HCT116 (cell line): ENCODE measurements around the gene RHBDF1. TPM values are rescaled to one million over a fixed set of nuclear protein-coding genes. Genes with fewer than 3 reads are reported as not detected.

ENCODE experiments used
- ATAC-seq: fragments of 200-7000 bp; cut with Tn5 transposase; 2 replicates; pipeline ENCODE4 v1.9.1; 2020; ENCODE audit warnings: mild to moderate bottlenecking, moderate library complexity
- BruUV-seq: library from RNA; stranded (reverse); fragments of 400-500 nt; replicated peaks from 2 replicates; lab custom pipeline; 2021; lab: Mats Ljungman, UMichigan
- CTCF ChIA-PET: fragments of 300-600 bp; sonication (Branson Sonifier 250); formaldehyde crosslinking; loops from one replicate; lab custom pipeline; 2021; ENCODE audit warnings: antibody characterized with exemption; lab: Charles Lee
- POLR2A ChIA-PET: fragments of 300-600, 350-600 bp; sonication (Branson Sonifier 250); formaldehyde crosslinking; loops from one replicate; lab custom pipeline; 2021; ENCODE audit warnings: antibody characterized with exemption; lab: Charles Lee
- RAD21 ChIA-PET, 2 experiments: fragments of 300-600 bp; sonication (Branson Sonifier 250); formaldehyde crosslinking; loops; one replicate each; lab custom pipeline; 2023; ENCODE audit warnings: low total read pairs in 2 of 2; ENCODE audit not compliant: uncharacterized antibody in 2 of 2, unreplicated experiment in 2 of 2, low non-redundant PET in 1 of 2; lab: Charles Lee
- DNase-seq: peaks from one replicate; pipeline ENCODE4 v3.0.0-alpha.2; 2010; ENCODE audit warnings: low read depth, low spot score
- H2AFZ ChIP-seq: fragments of 200-600 bp; shearing (Covaris generic), sonication (generic); 2 replicates; pipeline ENCODE4 v1.6.1; 2017; ENCODE audit warnings: low read depth, mixed run types, mixed read lengths, antibody characterized with exemption, low read length; ENCODE audit not compliant: poor library complexity, severe bottlenecking
- H3K27ac ChIP-seq: 2 replicates; pipeline ENCODE4 v1.5.1; 2012; ENCODE audit warnings: low read depth, low read length
- H3K27me3 ChIP-seq: fragments of 200-600 bp; sonication (generic); 2 replicates; pipeline ENCODE4 v1.6.1; 2016; ENCODE audit warnings: mixed run types, low read length, mixed read lengths; ENCODE audit not compliant: insufficient read depth
- H3K36me3 ChIP-seq, 2 experiments: fragments of 200-500 bp in 1 of 2; fragments of 200-600 bp in 1 of 2; sonication (Bioruptor generic) in 1 of 2; sonication (generic) in 1 of 2; 2 replicates each; pipeline versions ENCODE4 v1.5.1 to v1.6.1; 2014 to 2016; ENCODE audit warnings: low read length in 2 of 2, inconsistent platforms in 1 of 2, mixed read lengths in 1 of 2, mixed run types in 1 of 2; ENCODE audit not compliant: insufficient read depth in 2 of 2, control insufficient read depth in 1 of 2
- H3K4me1 ChIP-seq, 2 experiments: fragments of 200-600 bp in 1 of 2; sonication (generic) in 1 of 2; 2 replicates each; pipeline versions ENCODE4 v1.5.1 to v1.6.1; 2012 to 2017; ENCODE audit warnings: low read length in 2 of 2, inconsistent platforms in 1 of 2, mild to moderate bottlenecking in 1 of 2, mixed read lengths in 1 of 2, mixed run types in 1 of 2, moderate library complexity in 1 of 2; ENCODE audit not compliant: insufficient read depth in 2 of 2, control insufficient read depth in 1 of 2
- H3K4me2 ChIP-seq: fragments of 200-600 bp; sonication (generic); 2 replicates; pipeline ENCODE4 v1.6.1; 2017; ENCODE audit warnings: mixed run types, low read length, mixed read lengths
- H3K4me3 ChIP-seq, 2 experiments: fragments of 200-600 bp in 1 of 2; sonication (generic) in 1 of 2; replicated peaks in 1 of 2; 2 replicates each; pipeline ENCODE4 v1.5.1; 2011 to 2016; ENCODE audit warnings: low read length in 2 of 2, control low read depth in 1 of 2, low read depth in 1 of 2, mild to moderate bottlenecking in 1 of 2, mixed read lengths in 1 of 2, mixed run types in 1 of 2
- H3K79me2 ChIP-seq: fragments of 200-600 bp; sonication (generic); 2 replicates; pipeline ENCODE4 v1.6.1; 2017; ENCODE audit warnings: mild to moderate bottlenecking, mixed run types, low read length, moderate library complexity, mixed read lengths; ENCODE audit not compliant: insufficient read depth
- H3K9ac ChIP-seq: fragments of 200-600 bp; sonication (generic); 2 replicates; pipeline ENCODE4 v1.6.1; 2016; ENCODE audit warnings: low read length, mixed read lengths
- H3K9me2 ChIP-seq: fragments of 200-600 bp; sonication (generic), shearing (Covaris generic); 2 replicates; pipeline ENCODE4 v1.6.1; 2017; ENCODE audit warnings: mixed run types, mild to moderate bottlenecking, moderate library complexity; ENCODE audit not compliant: insufficient read depth
- H3K9me3 ChIP-seq, 2 experiments: fragments of 200-500 bp in 1 of 2; fragments of 200-600 bp in 1 of 2; sonication (Bioruptor generic) in 1 of 2; sonication (generic) in 1 of 2; 2 replicates each; pipeline ENCODE4 v1.6.1; 2014 to 2017; ENCODE audit warnings: low read length in 2 of 2, mixed read lengths in 2 of 2, inconsistent platforms in 1 of 2, low read depth in 1 of 2, mild to moderate bottlenecking in 1 of 2, mixed run types in 1 of 2, moderate library complexity in 1 of 2; ENCODE audit not compliant: control insufficient read depth in 1 of 2, insufficient read depth in 1 of 2
- H4K20me1 ChIP-seq: fragments of 200-600 bp; sonication (generic), shearing (Covaris generic); 2 replicates; pipeline ENCODE4 v1.6.1; 2017; ENCODE audit warnings: mixed run types, mild to moderate bottlenecking, moderate library complexity; ENCODE audit not compliant: insufficient read depth
- ATF3 ChIP-seq: IDR thresholded peaks from 2 replicates; pipeline ENCODE4 v1.6.1; 2012
- CBX3 ChIP-seq: IDR thresholded peaks from 2 replicates; pipeline ENCODE4 v1.6.1; 2012; ENCODE audit warnings: low read depth
- CEBPB ChIP-seq: IDR thresholded peaks from 2 replicates; pipeline ENCODE4 v1.6.1; 2012; ENCODE audit warnings: low read depth
- EGR1 ChIP-seq: IDR thresholded peaks from 2 replicates; pipeline ENCODE4 v1.6.1; 2012; ENCODE audit warnings: low read depth
- ELF1 ChIP-seq: IDR thresholded peaks from 2 replicates; pipeline ENCODE4 v1.6.1; 2012; ENCODE audit warnings: low read depth, borderline replicate concordance
- EZH2phosphoT487 ChIP-seq: fragments of 200-600 bp; IDR thresholded peaks from 2 replicates; pipeline ENCODE4 v1.6.1; 2018; ENCODE audit warnings: antibody characterized with exemption, borderline replicate concordance
- FOSL1 ChIP-seq: IDR thresholded peaks from 2 replicates; pipeline ENCODE4 v1.6.1; 2012; ENCODE audit warnings: low read depth
- JUND ChIP-seq: IDR thresholded peaks from 2 replicates; pipeline ENCODE4 v1.6.1; 2012
- POLR2A ChIP-seq: IDR thresholded peaks from 2 replicates; pipeline ENCODE4 v1.7.0; 2011; ENCODE audit warnings: borderline replicate concordance; ENCODE audit not compliant: insufficient read depth, insufficient read length; ENCODE audit errors: extremely low read depth
- POLR2AphosphoS5 ChIP-seq: IDR thresholded peaks from 2 replicates; pipeline ENCODE4 v1.6.1; 2011; ENCODE audit warnings: mild to moderate bottlenecking, low read depth, low read length, moderate library complexity
- RAD21 ChIP-seq: IDR thresholded peaks from 2 replicates; pipeline ENCODE4 v1.6.1; 2012; ENCODE audit warnings: low read depth, mild to moderate bottlenecking
- SIN3A ChIP-seq: IDR thresholded peaks from 2 replicates; pipeline ENCODE4 v1.6.1; 2012; ENCODE audit warnings: low read depth
- SP1 ChIP-seq: IDR thresholded peaks from 2 replicates; pipeline ENCODE4 v1.6.1; 2012; ENCODE audit warnings: low read depth
- SRF ChIP-seq: IDR thresholded peaks from 2 replicates; pipeline ENCODE4 v1.6.1; 2012; ENCODE audit warnings: low read depth
- TCF7L2 ChIP-seq: IDR thresholded peaks from 2 replicates; pipeline ENCODE4 v1.7.0; 2011; ENCODE audit warnings: borderline replicate concordance, inconsistent platforms; ENCODE audit not compliant: insufficient read depth, insufficient read length; ENCODE audit errors: extremely low read depth
- YY1 ChIP-seq: IDR thresholded peaks from 2 replicates; pipeline ENCODE4 v1.6.1; 2011; ENCODE audit warnings: low read length, low read depth, moderate library complexity, mild to moderate bottlenecking; ENCODE audit not compliant: insufficient replicate concordance; ENCODE audit errors: extremely low read depth
- ZBTB33 ChIP-seq: IDR thresholded peaks from 2 replicates; pipeline ENCODE4 v1.6.1; 2011; ENCODE audit warnings: mild to moderate bottlenecking, low read length, moderate library complexity; ENCODE audit not compliant: insufficient replicate concordance; ENCODE audit errors: extremely low read depth
- ZFX ChIP-seq: fragments of 450-650 bp; IDR thresholded peaks from 2 replicates; pipeline ENCODE4 v1.6.1; 2017
- ZNF274 ChIP-seq: fragments of 200-500 bp; sonication (Bioruptor generic); IDR thresholded peaks from 2 replicates; pipeline ENCODE4 v1.6.1; 2014; ENCODE audit warnings: mild to moderate bottlenecking, low read depth, low read length, inconsistent platforms
- intact Hi-C: fragments of 100-400 bp; cut with micrococcal nuclease; formaldehyde crosslinking; loops from 2 replicates; pipeline ENCODE4 v1.10.0; 2022
- total RNA-seq: library from RNA; stranded (reverse); gene quantifications from one replicate; pipeline ENCODE4 v1.2.1, GENCODE V29; 2021; ENCODE audit not compliant: unreplicated experiment
- TF ChIP-seq, protein P1 (sequence below): IDR thresholded peaks from 2 replicates; pipeline ENCODE4 v1.6.1; 2012

RHBDF1 gene
- total RNA-seq, 1 experiment from 2014 or later = 19.8 TPM

DNA sequence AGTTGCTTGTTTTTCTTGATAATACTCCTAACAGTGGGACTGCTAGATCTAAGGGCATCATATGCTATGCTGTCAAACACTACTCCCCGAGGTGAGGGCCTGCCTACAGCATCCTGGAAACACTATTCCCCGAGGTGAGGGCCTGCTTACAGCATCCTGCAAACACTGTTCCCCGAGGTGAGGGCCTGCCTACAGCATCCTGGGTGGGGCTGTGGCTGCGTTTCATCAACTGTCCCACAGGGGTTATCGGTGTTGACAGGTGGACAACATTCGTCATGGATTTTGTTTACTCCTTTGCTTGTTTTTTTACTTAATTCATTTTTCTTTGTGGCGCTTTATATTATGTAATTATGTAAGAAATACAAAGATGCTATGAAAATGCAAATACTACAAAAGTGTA is 43.6 kb upstream of the RHBDF1 start:
- Histone ChIP-seq H3K9me2 (no peaks in the 10 kb centered on the region), H3K4me2 (no peak overlapping the region), H3K27me3 (no peaks in the 10 kb centered on the region), H2AFZ (no peak overlapping the region), H3K36me3 (0 out of 4 replicates have a peak, but pooled peaks cover 0 to 6% of the 10 kb centered on the region in 2 experiments), H3K9ac (no peak overlapping the region), H4K20me1 (no peaks in the 10 kb centered on the region), H3K79me2 (no peaks in the 10 kb centered on the region), H3K4me3 (no peak overlapping the region), H3K27ac (no peak overlapping the region), H3K9me3 (no peaks in the 10 kb centered on the region), H3K4me1 (peaks cover 15 to 25% of the 10 kb centered on the region in 2 experiments)
- POLR2A ChIA-PET = no interaction called here
- CTCF ChIA-PET = no interaction called here
- RAD21 ChIA-PET = no interaction called here
- intact Hi-C loops = no loop called here
- ATAC-seq (no peak), DNase-seq (no peak)
- no TSS peak for BruUV-seq
- TF ChIP-seq SIN3A = no peak
- TF ChIP-seq CEBPB = no peak
- no peak for TF ChIP-seq ELF1
- no peak for TF ChIP-seq EZH2phosphoT487
- no peak for TF ChIP-seq FOSL1
- no peak for TF ChIP-seq TCF7L2
- no peak for TF ChIP-seq SRF
- TF ChIP-seq ZFX = no peak
- no peak for TF ChIP-seq EGR1
- no peak for TF ChIP-seq ZNF274
- TF ChIP-seq CBX3 = no peak
- TF ChIP-seq POLR2A = no peak
- TF ChIP-seq ZBTB33 = no peak
- no peak for TF ChIP-seq YY1
- TF ChIP-seq RAD21 = no peak
- TF ChIP-seq ATF3 = no peak
- no peak for TF ChIP-seq POLR2AphosphoS5
- no peak for TF ChIP-seq SP1
- TF ChIP-seq, protein P1, sequence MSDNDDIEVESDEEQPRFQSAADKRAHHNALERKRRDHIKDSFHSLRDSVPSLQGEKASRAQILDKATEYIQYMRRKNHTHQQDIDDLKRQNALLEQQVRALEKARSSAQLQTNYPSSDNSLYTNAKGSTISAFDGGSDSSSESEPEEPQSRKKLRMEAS = no peak
- TF ChIP-seq JUND = no peak
